Keratinocyte (primary cell): ENCODE data around the gene SCPEP1. TPM values are rescaled to one million over a fixed set of nuclear protein-coding genes. Genes with fewer than 3 reads are reported as not detected.

Experiments used
- DNase-seq: peaks from one replicate; pipeline ENCODE4 v3.0.0-alpha.2; 2011; ENCODE audit warnings: low read depth, missing footprints, low spot score
- FAIRE-seq: peaks from 2 replicates; lab custom pipeline; 2011; peaks lifted over from hg19 to GRCh38; lab: Jason Lieb, UNC
- H2AFZ ChIP-seq: 2 replicates; pipeline ENCODE4 v1.6.0; 2012; ENCODE audit warnings: low read length, control low read depth, inconsistent platforms; ENCODE audit not compliant: control insufficient read depth
- H3K27ac ChIP-seq: 2 replicates; pipeline ENCODE4 v1.5.1; 2011; ENCODE audit warnings: low read length; ENCODE audit not compliant: control insufficient read depth, insufficient read depth
- H3K27me3 ChIP-seq: 3 replicates; pipeline ENCODE4 v1.6.0; 2011; ENCODE audit warnings: low read length; ENCODE audit not compliant: control insufficient read depth, insufficient read depth; ENCODE audit errors: extremely low read depth
- H3K36me3 ChIP-seq, 2 experiments: 2 replicates in 1 of 2; 3 replicates in 1 of 2; pipeline ENCODE4 v1.5.1; 2011; ENCODE audit warnings: low read length in 2 of 2, mild to moderate bottlenecking in 1 of 2; ENCODE audit not compliant: control insufficient read depth in 2 of 2, insufficient read depth in 2 of 2; ENCODE audit errors: extremely low read depth in 1 of 2
- H3K4me1 ChIP-seq: 3 replicates; pipeline ENCODE4 v1.5.1; 2011; ENCODE audit warnings: low read length; ENCODE audit not compliant: control insufficient read depth, insufficient read depth; ENCODE audit errors: extremely low read depth
- H3K4me2 ChIP-seq: 3 replicates; pipeline ENCODE4 v1.6.0; 2011; ENCODE audit warnings: low read depth, low read length; ENCODE audit not compliant: control insufficient read depth, insufficient read depth; ENCODE audit errors: extremely low read depth
- H3K4me3 ChIP-seq, 3 experiments: fragments of 200-600 bp in 1 of 3; sonication (generic) in 1 of 3; 2 replicates in 2 of 3; 3 replicates in 1 of 3; pipeline ENCODE4 v1.5.1; 2011 to 2016; ENCODE audit warnings: low read length in 3 of 3, mild to moderate bottlenecking in 3 of 3, control low read depth in 2 of 3, inconsistent platforms in 1 of 3, low read depth in 1 of 3, mixed read lengths in 1 of 3, mixed run types in 1 of 3, moderate library complexity in 1 of 3; ENCODE audit not compliant: control insufficient read depth in 2 of 3, insufficient read depth in 2 of 3; ENCODE audit errors: extremely low read depth in 1 of 3
- H3K79me2 ChIP-seq: 2 replicates; pipeline ENCODE4 v1.6.0; 2012; ENCODE audit warnings: low read length; ENCODE audit not compliant: control insufficient read depth, insufficient read depth
- H3K9ac ChIP-seq: 3 replicates; pipeline ENCODE4 v1.6.0; 2011; ENCODE audit warnings: low read length; ENCODE audit not compliant: control insufficient read depth, insufficient read depth; ENCODE audit errors: extremely low read depth
- H3K9me1 ChIP-seq: 3 replicates; pipeline ENCODE4 v1.6.0; 2011; ENCODE audit warnings: low read length; ENCODE audit not compliant: control insufficient read depth, insufficient read depth; ENCODE audit errors: extremely low read depth
- H3K9me3 ChIP-seq: 2 replicates; pipeline ENCODE4 v1.5.1; 2012; ENCODE audit warnings: low read depth, low read length; ENCODE audit not compliant: control insufficient read depth
- H4K20me1 ChIP-seq: 3 replicates; pipeline ENCODE4 v1.6.0; 2011; ENCODE audit warnings: low read length; ENCODE audit not compliant: control insufficient read depth, insufficient read depth; ENCODE audit errors: extremely low read depth
- EZH2 ChIP-seq: IDR thresholded peaks from one replicate; pipeline ENCODE4 v1.6.1; 2012; ENCODE audit warnings: inconsistent platforms, mild to moderate bottlenecking, low read length, moderate library complexity
- dilution Hi-C: fragments of 300-500 bp; cut with MboI; formaldehyde crosslinking; loops from one replicate; pipeline ENCODE4 v1.7.0; 2020; ENCODE audit warnings: low sequenced_read_pairs; ENCODE audit not compliant: extremely low pct_ligation_motif_present
- polyA plus RNA-seq, 5 experiments: library from polyadenylated mRNA; depleted of rRNA in 3 of 5; stranded (reverse) in 3 of 5; stranded (forward) in 1 of 5; unstranded in 1 of 5; fragments of >200 nt; gene quantifications; 1 replicate in 1 of 5; 2 replicates in 3 of 5; 3 replicates in 1 of 5; pipeline versions ENCODE4 v1.2.1 to v1.2.3, GENCODE V29; 2011 to 2012; ENCODE audit warnings: missing spikeins in 2 of 5, low read depth in 1 of 5, low replicate concordance in 1 of 5
- TF ChIP-seq, protein P1 (sequence below), 3 experiments: IDR thresholded peaks in 1 of 3; conservative IDR thresholded peaks in 1 of 3; optimal IDR thresholded peaks in 1 of 3; 2 replicates in 2 of 3; 3 replicates in 1 of 3; pipeline versions ENCODE3 to v1.5.1; 2011; ENCODE audit warnings: low read length in 3 of 3, mild to moderate bottlenecking in 3 of 3, moderate library complexity in 2 of 3, control low read depth in 1 of 3, inconsistent platforms in 1 of 3; ENCODE audit not compliant: insufficient read depth in 2 of 3; ENCODE audit errors: extremely low read depth in 1 of 3

The SCPEP1 gene
- polyA plus RNA-seq, 1 donor (not counting 4 experiments of a cell fraction or from before 2014, with no cell fraction given), result 34.4 TPM

GRCh38 chr17:57016071-57016763 is 38.3 kb downstream of the SCPEP1 start:
- H3K9me3 ChIP-seq, result no peaks in the 10 kb centered on the region
- no peaks in the 10 kb centered on the region for H3K9me1 ChIP-seq
- H3K4me2 ChIP-seq, result no peak overlapping the region
- TF ChIP-seq EZH2, result no peak
- TF ChIP-seq, protein P1, sequence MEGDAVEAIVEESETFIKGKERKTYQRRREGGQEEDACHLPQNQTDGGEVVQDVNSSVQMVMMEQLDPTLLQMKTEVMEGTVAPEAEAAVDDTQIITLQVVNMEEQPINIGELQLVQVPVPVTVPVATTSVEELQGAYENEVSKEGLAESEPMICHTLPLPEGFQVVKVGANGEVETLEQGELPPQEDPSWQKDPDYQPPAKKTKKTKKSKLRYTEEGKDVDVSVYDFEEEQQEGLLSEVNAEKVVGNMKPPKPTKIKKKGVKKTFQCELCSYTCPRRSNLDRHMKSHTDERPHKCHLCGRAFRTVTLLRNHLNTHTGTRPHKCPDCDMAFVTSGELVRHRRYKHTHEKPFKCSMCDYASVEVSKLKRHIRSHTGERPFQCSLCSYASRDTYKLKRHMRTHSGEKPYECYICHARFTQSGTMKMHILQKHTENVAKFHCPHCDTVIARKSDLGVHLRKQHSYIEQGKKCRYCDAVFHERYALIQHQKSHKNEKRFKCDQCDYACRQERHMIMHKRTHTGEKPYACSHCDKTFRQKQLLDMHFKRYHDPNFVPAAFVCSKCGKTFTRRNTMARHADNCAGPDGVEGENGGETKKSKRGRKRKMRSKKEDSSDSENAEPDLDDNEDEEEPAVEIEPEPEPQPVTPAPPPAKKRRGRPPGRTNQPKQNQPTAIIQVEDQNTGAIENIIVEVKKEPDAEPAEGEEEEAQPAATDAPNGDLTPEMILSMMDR (optimal IDR thresholded peaks at IDR 0.05 in 1 of 3, IDR thresholded peaks at IDR 0.05 in 1 of 3, conservative IDR thresholded peaks at IDR 0.05 in 1 of 3; ENCODE audit: extremely low read depth in 1 of 3, insufficient read depth in 2 of 3, low read length in 3 of 3), result no peak
- no peak overlapping the region for H3K4me3 ChIP-seq
- H3K27ac ChIP-seq, result no peak overlapping the region
- dilution Hi-C loops, result no loop called here
- FAIRE-seq (no peak), DNase-seq (no peak)
- peaks cover 4% of the 10 kb centered on the region for H3K27me3 ChIP-seq
- H4K20me1 ChIP-seq, result no peaks in the 10 kb centered on the region
- H2AFZ ChIP-seq, result no peak overlapping the region
- H3K36me3 ChIP-seq, result no peaks in the 10 kb centered on the region
- no peak overlapping the region for H3K9ac ChIP-seq
- H3K4me1 ChIP-seq, result no peaks in the 10 kb centered on the region
- H3K79me2 ChIP-seq, result no peaks in the 10 kb centered on the region

- no peaks in the 10 kb centered on the region for H3K36me3 ChIP-seq
- DNase-seq (no peak), FAIRE-seq (no peak)
- no peak overlapping the region for H2AFZ ChIP-seq
- H3K79me2 ChIP-seq, result no peaks in the 10 kb centered on the region
- H3K9me3 ChIP-seq, result no peaks in the 10 kb centered on the region
- H4K20me1 ChIP-seq, result no peaks in the 10 kb centered on the region
- no peak overlapping the region for H3K27ac ChIP-seq
- H3K9me1 ChIP-seq, result no peaks in the 10 kb centered on the region
- no peak overlapping the region for H3K4me2 ChIP-seq
- H3K27me3 ChIP-seq, result peaks cover 4% of the 10 kb centered on the region
- H3K4me1 ChIP-seq, result no peaks in the 10 kb centered on the region
- H3K4me3 ChIP-seq, result no peak overlapping the region
- no peak overlapping the region for H3K9ac ChIP-seq
- dilution Hi-C loops, result no loop called here
- TF ChIP-seq, protein P1 (optimal IDR thresholded peaks at IDR 0.05 in 1 of 3, IDR thresholded peaks at IDR 0.05 in 1 of 3, conservative IDR thresholded peaks at IDR 0.05 in 1 of 3; ENCODE audit: extremely low read depth in 1 of 3, insufficient read depth in 2 of 3, low read length in 3 of 3), result no peak
- no peak for TF ChIP-seq EZH2
These were observed 38.8 kb downstream of the SCPEP1 start for GRCh38 chr17:57016764-57017116.
